HCT116 (cell line): Measurements from ENCODE around the gene CHL1. TPM values are rescaled to one million over a fixed set of nuclear protein-coding genes. Genes with fewer than 3 reads are reported as not detected.

Experiments used
- ATAC-seq: fragments of 200-7000 bp; cut with Tn5 transposase; 2 replicates; pipeline ENCODE4 v1.9.1; 2020; ENCODE audit warnings: mild to moderate bottlenecking, moderate library complexity
- BruUV-seq: library from RNA; stranded (reverse); fragments of 400-500 nt; replicated peaks from 2 replicates; lab custom pipeline; 2021; lab: Mats Ljungman, UMichigan
- CTCF ChIA-PET: fragments of 300-600 bp; sonication (Branson Sonifier 250); formaldehyde crosslinking; loops from one replicate; lab custom pipeline; 2021; ENCODE audit warnings: antibody characterized with exemption; lab: Charles Lee
- POLR2A ChIA-PET: fragments of 300-600, 350-600 bp; sonication (Branson Sonifier 250); formaldehyde crosslinking; loops from one replicate; lab custom pipeline; 2021; ENCODE audit warnings: antibody characterized with exemption; lab: Charles Lee
- RAD21 ChIA-PET, 2 experiments: fragments of 300-600 bp; sonication (Branson Sonifier 250); formaldehyde crosslinking; loops; one replicate each; lab custom pipeline; 2023; ENCODE audit warnings: low total read pairs in 2 of 2; ENCODE audit not compliant: uncharacterized antibody in 2 of 2, unreplicated experiment in 2 of 2, low non-redundant PET in 1 of 2; lab: Charles Lee
- DNase-seq: peaks from one replicate; pipeline ENCODE4 v3.0.0-alpha.2; 2010; ENCODE audit warnings: low read depth, low spot score
- H2AFZ ChIP-seq: fragments of 200-600 bp; shearing (Covaris generic), sonication (generic); 2 replicates; pipeline ENCODE4 v1.6.1; 2017; ENCODE audit warnings: low read depth, mixed run types, mixed read lengths, antibody characterized with exemption, low read length; ENCODE audit not compliant: poor library complexity, severe bottlenecking
- H3K27ac ChIP-seq: 2 replicates; pipeline ENCODE4 v1.5.1; 2012; ENCODE audit warnings: low read depth, low read length
- H3K27me3 ChIP-seq: fragments of 200-600 bp; sonication (generic); 2 replicates; pipeline ENCODE4 v1.6.1; 2016; ENCODE audit warnings: mixed run types, low read length, mixed read lengths; ENCODE audit not compliant: insufficient read depth
- H3K36me3 ChIP-seq, 2 experiments: fragments of 200-500 bp in 1 of 2; fragments of 200-600 bp in 1 of 2; sonication (Bioruptor generic) in 1 of 2; sonication (generic) in 1 of 2; 2 replicates each; pipeline versions ENCODE4 v1.5.1 to v1.6.1; 2014 to 2016; ENCODE audit warnings: low read length in 2 of 2, inconsistent platforms in 1 of 2, mixed read lengths in 1 of 2, mixed run types in 1 of 2; ENCODE audit not compliant: insufficient read depth in 2 of 2, control insufficient read depth in 1 of 2
- H3K4me1 ChIP-seq, 2 experiments: fragments of 200-600 bp in 1 of 2; sonication (generic) in 1 of 2; 2 replicates each; pipeline versions ENCODE4 v1.5.1 to v1.6.1; 2012 to 2017; ENCODE audit warnings: low read length in 2 of 2, inconsistent platforms in 1 of 2, mild to moderate bottlenecking in 1 of 2, mixed read lengths in 1 of 2, mixed run types in 1 of 2, moderate library complexity in 1 of 2; ENCODE audit not compliant: insufficient read depth in 2 of 2, control insufficient read depth in 1 of 2
- H3K4me2 ChIP-seq: fragments of 200-600 bp; sonication (generic); 2 replicates; pipeline ENCODE4 v1.6.1; 2017; ENCODE audit warnings: mixed run types, low read length, mixed read lengths
- H3K4me3 ChIP-seq, 2 experiments: fragments of 200-600 bp in 1 of 2; sonication (generic) in 1 of 2; replicated peaks in 1 of 2; 2 replicates each; pipeline ENCODE4 v1.5.1; 2011 to 2016; ENCODE audit warnings: low read length in 2 of 2, control low read depth in 1 of 2, low read depth in 1 of 2, mild to moderate bottlenecking in 1 of 2, mixed read lengths in 1 of 2, mixed run types in 1 of 2
- H3K79me2 ChIP-seq: fragments of 200-600 bp; sonication (generic); 2 replicates; pipeline ENCODE4 v1.6.1; 2017; ENCODE audit warnings: mild to moderate bottlenecking, mixed run types, low read length, moderate library complexity, mixed read lengths; ENCODE audit not compliant: insufficient read depth
- H3K9ac ChIP-seq: fragments of 200-600 bp; sonication (generic); 2 replicates; pipeline ENCODE4 v1.6.1; 2016; ENCODE audit warnings: low read length, mixed read lengths
- H3K9me2 ChIP-seq: fragments of 200-600 bp; sonication (generic), shearing (Covaris generic); 2 replicates; pipeline ENCODE4 v1.6.1; 2017; ENCODE audit warnings: mixed run types, mild to moderate bottlenecking, moderate library complexity; ENCODE audit not compliant: insufficient read depth
- H3K9me3 ChIP-seq, 2 experiments: fragments of 200-500 bp in 1 of 2; fragments of 200-600 bp in 1 of 2; sonication (Bioruptor generic) in 1 of 2; sonication (generic) in 1 of 2; 2 replicates each; pipeline ENCODE4 v1.6.1; 2014 to 2017; ENCODE audit warnings: low read length in 2 of 2, mixed read lengths in 2 of 2, inconsistent platforms in 1 of 2, low read depth in 1 of 2, mild to moderate bottlenecking in 1 of 2, mixed run types in 1 of 2, moderate library complexity in 1 of 2; ENCODE audit not compliant: control insufficient read depth in 1 of 2, insufficient read depth in 1 of 2
- H4K20me1 ChIP-seq: fragments of 200-600 bp; sonication (generic), shearing (Covaris generic); 2 replicates; pipeline ENCODE4 v1.6.1; 2017; ENCODE audit warnings: mixed run types, mild to moderate bottlenecking, moderate library complexity; ENCODE audit not compliant: insufficient read depth
- CBX3 ChIP-seq: IDR thresholded peaks from 2 replicates; pipeline ENCODE4 v1.6.1; 2012; ENCODE audit warnings: low read depth
- CEBPB ChIP-seq: IDR thresholded peaks from 2 replicates; pipeline ENCODE4 v1.6.1; 2012; ENCODE audit warnings: low read depth
- EGR1 ChIP-seq: IDR thresholded peaks from 2 replicates; pipeline ENCODE4 v1.6.1; 2012; ENCODE audit warnings: low read depth
- ELF1 ChIP-seq: IDR thresholded peaks from 2 replicates; pipeline ENCODE4 v1.6.1; 2012; ENCODE audit warnings: low read depth, borderline replicate concordance
- EZH2 ChIP-seq: fragments of 200-600 bp; sonication (generic); IDR thresholded peaks from 2 replicates; pipeline ENCODE4 v1.6.1; 2017; ENCODE audit warnings: antibody characterized with exemption, mixed run types
- EZH2phosphoT487 ChIP-seq: fragments of 200-600 bp; IDR thresholded peaks from 2 replicates; pipeline ENCODE4 v1.6.1; 2018; ENCODE audit warnings: antibody characterized with exemption, borderline replicate concordance
- FOSL1 ChIP-seq: IDR thresholded peaks from 2 replicates; pipeline ENCODE4 v1.6.1; 2012; ENCODE audit warnings: low read depth
- JUND ChIP-seq: IDR thresholded peaks from 2 replicates; pipeline ENCODE4 v1.6.1; 2012
- MAX ChIP-seq: IDR thresholded peaks from 2 replicates; pipeline ENCODE4 v1.6.1; 2012
- POLR2AphosphoS5 ChIP-seq: IDR thresholded peaks from 2 replicates; pipeline ENCODE4 v1.6.1; 2011; ENCODE audit warnings: mild to moderate bottlenecking, low read depth, low read length, moderate library complexity
- RAD21 ChIP-seq: IDR thresholded peaks from 2 replicates; pipeline ENCODE4 v1.6.1; 2012; ENCODE audit warnings: low read depth, mild to moderate bottlenecking
- SP1 ChIP-seq: IDR thresholded peaks from 2 replicates; pipeline ENCODE4 v1.6.1; 2012; ENCODE audit warnings: low read depth
- TCF7L2 ChIP-seq: IDR thresholded peaks from 2 replicates; pipeline ENCODE4 v1.7.0; 2011; ENCODE audit warnings: borderline replicate concordance, inconsistent platforms; ENCODE audit not compliant: insufficient read depth, insufficient read length; ENCODE audit errors: extremely low read depth
- ZNF274 ChIP-seq: fragments of 200-500 bp; sonication (Bioruptor generic); IDR thresholded peaks from 2 replicates; pipeline ENCODE4 v1.6.1; 2014; ENCODE audit warnings: mild to moderate bottlenecking, low read depth, low read length, inconsistent platforms
- intact Hi-C: fragments of 100-400 bp; cut with micrococcal nuclease; formaldehyde crosslinking; loops from 2 replicates; pipeline ENCODE4 v1.10.0; 2022
- total RNA-seq: library from RNA; stranded (reverse); gene quantifications from one replicate; pipeline ENCODE4 v1.2.1, GENCODE V29; 2021; ENCODE audit not compliant: unreplicated experiment
- TF ChIP-seq, protein P1 (sequence below), 3 experiments: fragments of 200-600 bp in 1 of 3; sonication (generic) in 1 of 3; IDR thresholded peaks in 2 of 3; conservative IDR thresholded peaks in 1 of 3; 2 replicates each; pipeline ENCODE4 v1.5.1; 2012 to 2017; ENCODE audit warnings: low read depth in 2 of 3, low read length in 2 of 3, antibody characterized with exemption in 1 of 3, borderline replicate concordance in 1 of 3, control low read depth in 1 of 3, mild to moderate bottlenecking in 1 of 3, mixed read lengths in 1 of 3, mixed run types in 1 of 3, moderate library complexity in 1 of 3; ENCODE audit not compliant: insufficient read depth in 1 of 3

The CHL1 gene
- total RNA-seq, 1 experiment from 2014 or later: not detected

DNA sequence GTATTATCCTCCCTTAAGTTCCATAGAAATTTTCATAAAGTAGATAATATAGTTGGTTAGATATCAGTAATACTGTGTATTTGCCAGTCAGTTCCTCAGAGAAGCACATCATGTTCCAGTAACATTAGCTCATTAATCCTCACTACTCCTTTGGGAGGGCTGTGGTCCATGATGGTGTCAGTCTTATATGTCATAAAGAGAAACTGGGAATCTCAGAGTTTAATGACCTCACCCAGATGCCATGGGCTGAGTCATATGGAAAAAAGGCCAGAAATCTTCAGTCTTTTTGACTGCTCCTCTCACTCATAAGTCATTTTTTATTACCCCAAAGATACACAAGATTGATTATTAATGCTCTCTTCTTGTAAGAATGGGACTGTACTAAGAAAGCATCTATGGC lies 188.6 kb downstream of the CHL1 start:
- H3K79me2 ChIP-seq: no peaks in the 10 kb centered on the region
- H3K9ac ChIP-seq: no peak overlapping the region
- H3K4me1 ChIP-seq: no peaks in the 10 kb centered on the region
- BruUV-seq: no TSS peak
- POLR2A ChIA-PET: no interaction called here
- H3K4me2 ChIP-seq: no peak overlapping the region
- no peaks in the 10 kb centered on the region for H3K36me3 ChIP-seq
- no peak for ATAC-seq
- intact Hi-C loops: no loop called here
- no peak for DNase-seq
- no peaks in the 10 kb centered on the region for H3K9me2 ChIP-seq
- H3K4me3 ChIP-seq: no peak overlapping the region
- H3K27me3 ChIP-seq: no peaks in the 10 kb centered on the region
- H2AFZ ChIP-seq: no peak overlapping the region
- peaks cover 7 to 9% of the 10 kb centered on the region in 2 experiments; a peak in 3 of 4 replicates for H3K9me3 ChIP-seq
- RAD21 ChIA-PET: no interaction called here
- no peak overlapping the region for H3K27ac ChIP-seq
- no peaks in the 10 kb centered on the region for H4K20me1 ChIP-seq
- CTCF ChIA-PET: no interaction called here
- no peak for TF ChIP-seq JUND
- no peak for TF ChIP-seq ELF1
- no peak for TF ChIP-seq POLR2AphosphoS5
- TF ChIP-seq EGR1: no peak
- no peak for TF ChIP-seq MAX
- TF ChIP-seq EZH2phosphoT487: no peak
- TF ChIP-seq, all 23 proteins: peak for 0

GRCh38 chr3:394775-395174 lies 198.2 kb downstream of the CHL1 start:
- ChIA-PET CTCF (no interaction called here), RAD21 (no interaction called here), POLR2A (no interaction called here)
- H3K4me3 ChIP-seq: no peak overlapping the region
- H3K27me3 ChIP-seq: no peaks in the 10 kb centered on the region
- H3K27ac ChIP-seq: no peak overlapping the region
- BruUV-seq: no TSS peak
- H3K4me2 ChIP-seq: no peak overlapping the region
- TF ChIP-seq RAD21 (no peak), CEBPB (no peak), EGR1 (no peak), SP1 (no peak), FOSL1 (no peak), TCF7L2 (no peak), MAX (no peak), EZH2 (no peak), ZNF274 (no peak), POLR2AphosphoS5 (no peak), JUND (no peak), CBX3 (no peak), EZH2phosphoT487 (no peak)
- TF ChIP-seq, protein P1, sequence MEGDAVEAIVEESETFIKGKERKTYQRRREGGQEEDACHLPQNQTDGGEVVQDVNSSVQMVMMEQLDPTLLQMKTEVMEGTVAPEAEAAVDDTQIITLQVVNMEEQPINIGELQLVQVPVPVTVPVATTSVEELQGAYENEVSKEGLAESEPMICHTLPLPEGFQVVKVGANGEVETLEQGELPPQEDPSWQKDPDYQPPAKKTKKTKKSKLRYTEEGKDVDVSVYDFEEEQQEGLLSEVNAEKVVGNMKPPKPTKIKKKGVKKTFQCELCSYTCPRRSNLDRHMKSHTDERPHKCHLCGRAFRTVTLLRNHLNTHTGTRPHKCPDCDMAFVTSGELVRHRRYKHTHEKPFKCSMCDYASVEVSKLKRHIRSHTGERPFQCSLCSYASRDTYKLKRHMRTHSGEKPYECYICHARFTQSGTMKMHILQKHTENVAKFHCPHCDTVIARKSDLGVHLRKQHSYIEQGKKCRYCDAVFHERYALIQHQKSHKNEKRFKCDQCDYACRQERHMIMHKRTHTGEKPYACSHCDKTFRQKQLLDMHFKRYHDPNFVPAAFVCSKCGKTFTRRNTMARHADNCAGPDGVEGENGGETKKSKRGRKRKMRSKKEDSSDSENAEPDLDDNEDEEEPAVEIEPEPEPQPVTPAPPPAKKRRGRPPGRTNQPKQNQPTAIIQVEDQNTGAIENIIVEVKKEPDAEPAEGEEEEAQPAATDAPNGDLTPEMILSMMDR (IDR thresholded peaks at IDR 0.05 in 2 of 3, conservative IDR thresholded peaks at IDR 0.05 in 1 of 3; ENCODE audit: borderline replicate concordance in 1 of 3, insufficient read depth in 1 of 3, low read depth in 2 of 3, low read length in 2 of 3): no peak
- H2AFZ ChIP-seq: no peak overlapping the region
- DNase-seq (no peak), ATAC-seq (no peak)
- no peaks in the 10 kb centered on the region for H3K36me3 ChIP-seq
- no peak overlapping the region for H3K9ac ChIP-seq
- no peaks in the 10 kb centered on the region for H3K9me2 ChIP-seq
- H4K20me1 ChIP-seq: no peaks in the 10 kb centered on the region
- no peaks in the 10 kb centered on the region for H3K79me2 ChIP-seq
- H3K9me3 ChIP-seq: peaks cover 4 to 11% of the 10 kb centered on the region in 2 experiments; a peak in 2 of 4 replicates
- no peaks in the 10 kb centered on the region for H3K4me1 ChIP-seq
- intact Hi-C loops: no loop called here
